Natural killer cell treated with Interleukin-12 subunit alpha and Interleukin-12 subunit beta and Interleukin-15 and Interleukin-18, amount 100 ng/mL, for 72 hours (primary cell): ENCODE data around the gene NR5A2. TPM values are rescaled to one million over a fixed set of nuclear protein-coding genes. Genes with fewer than 3 reads are reported as not detected.

Experiments
- ATAC-seq, 2 donors: fragments of 150-1000 bp; cut with Tn5 transposase in 1 of 2; sonication (Bioruptor Pico), chemical (Tn5 transposase) in 1 of 2; 2 replicates each; pipeline ENCODE4 v1.10.0; 2021
- DNase-seq: peaks from one replicate; pipeline ENCODE4 v3.0.0; 2022; ENCODE audit warnings: low spot score
- H3K27ac Mint-ChIP-seq, 2 donors: 1 replicate in 1 of 2; 2 replicates in 1 of 2; pipeline ENCODE4 v1.8.0; 2022; ENCODE audit warnings: mixed read lengths in 2 of 2, mild to moderate bottlenecking in 1 of 2, moderate library complexity in 1 of 2
- H3K27me3 Mint-ChIP-seq, 2 donors: 1 replicate in 1 of 2; 2 replicates in 1 of 2; pipeline ENCODE4 v1.8.0; 2022; ENCODE audit warnings: mixed read lengths in 2 of 2
- H3K36me3 Mint-ChIP-seq: one replicate; pipeline ENCODE4 v1.8.0; 2022; ENCODE audit warnings: mixed read lengths
- H3K4me1 Mint-ChIP-seq, 2 donors: 1 replicate in 1 of 2; 2 replicates in 1 of 2; pipeline ENCODE4 v1.8.0; 2022; ENCODE audit warnings: low read depth in 2 of 2, mixed read lengths in 2 of 2, mild to moderate bottlenecking in 1 of 2
- H3K4me3 Mint-ChIP-seq: one replicate; pipeline ENCODE4 v1.8.0; 2022; ENCODE audit warnings: mixed read lengths
- H3K9me3 Mint-ChIP-seq: 2 replicates; pipeline ENCODE4 v1.8.0; 2022; ENCODE audit warnings: mixed read lengths
- total RNA-seq, 2 donors: library from RNA; stranded (reverse); gene quantifications; one replicate each; pipeline ENCODE4 v1.2.3, GENCODE V29; 2022

NR5A2 gene
- total RNA-seq, 2 donors from 2014 or later = 0.11 TPM; not detected in 1

DNA sequence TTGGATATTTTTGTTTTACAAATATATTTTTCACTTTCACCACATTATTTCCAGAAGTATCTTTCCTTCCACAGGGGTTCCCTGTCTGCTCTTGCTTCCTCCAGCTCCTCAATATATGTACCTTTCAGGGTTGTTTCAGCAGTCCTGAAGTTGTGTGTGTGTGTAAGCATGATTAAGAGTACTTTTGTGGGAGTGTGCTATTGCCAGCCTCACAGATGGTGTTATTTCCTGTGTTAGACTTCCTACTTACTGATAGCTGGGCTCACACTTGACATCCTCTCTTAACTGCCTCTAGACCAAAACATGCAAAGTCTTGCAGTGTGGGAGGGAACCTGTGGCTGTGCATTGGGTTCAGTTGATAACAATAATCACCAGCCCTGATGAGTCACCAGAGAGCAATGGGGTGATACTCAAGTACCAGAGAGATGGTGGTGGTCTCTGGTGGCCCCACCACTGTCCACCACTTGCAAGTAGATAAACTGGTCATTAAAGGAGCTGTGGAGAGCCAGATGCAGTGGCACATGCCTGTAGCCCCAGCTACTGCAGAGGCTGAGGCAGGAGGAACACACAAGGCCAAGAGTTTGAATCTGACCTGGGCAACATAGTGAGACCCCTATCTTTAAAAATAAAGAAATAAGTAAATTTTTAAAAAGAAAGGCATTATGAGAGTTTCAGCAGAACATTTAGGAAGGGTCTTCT is 126.7 kb downstream of the NR5A2 start:
- Mint-ChIP-seq H3K4me3 (peak overlapping the region; percentile 91), H3K36me3 (no peaks in the 10 kb centered on the region), H3K4me1 (peaks cover 46 to 52% of the 10 kb centered on the region in 2 donors), H3K27me3 (no peaks in the 10 kb centered on the region), H3K27ac (peak overlapping the region; percentile 76 to 96), H3K9me3 (no peaks in the 10 kb centered on the region)
- ATAC-seq (peak; percentile 91 to 95), DNase-seq (peak; percentile 82)

DNA sequence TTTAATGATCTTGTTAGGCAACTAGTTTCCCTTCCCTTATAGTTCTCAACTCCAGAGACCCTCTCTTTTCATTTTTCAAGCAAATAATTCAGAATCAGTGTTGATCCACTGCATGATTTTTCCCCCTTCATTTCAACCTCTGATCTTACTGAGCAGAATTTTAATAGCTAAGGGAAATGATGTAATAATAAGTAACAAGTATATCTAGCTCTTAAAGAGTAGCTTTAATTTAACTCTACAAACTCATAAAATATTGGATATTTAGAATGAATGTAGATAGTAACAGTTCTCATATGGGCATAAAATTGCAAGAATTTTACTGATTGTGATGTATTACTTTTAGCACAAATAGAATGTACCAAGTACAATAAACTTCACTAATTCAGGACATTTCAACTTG is 130.2 kb downstream of the NR5A2 start:
- peaks cover 3 to 7% of the 10 kb centered on the region in 2 donors for H3K27me3 Mint-ChIP-seq
- peak overlapping the region in 1 of 2 donors; percentile 59 for H3K27ac Mint-ChIP-seq
- H3K9me3 Mint-ChIP-seq = no peaks in the 10 kb centered on the region
- no peak overlapping the region for H3K4me3 Mint-ChIP-seq
- peaks cover 21 to 27% of the 10 kb centered on the region in 2 donors for H3K4me1 Mint-ChIP-seq
- ATAC-seq (no peak), DNase-seq (no peak)
- H3K36me3 Mint-ChIP-seq = no peaks in the 10 kb centered on the region

DNA sequence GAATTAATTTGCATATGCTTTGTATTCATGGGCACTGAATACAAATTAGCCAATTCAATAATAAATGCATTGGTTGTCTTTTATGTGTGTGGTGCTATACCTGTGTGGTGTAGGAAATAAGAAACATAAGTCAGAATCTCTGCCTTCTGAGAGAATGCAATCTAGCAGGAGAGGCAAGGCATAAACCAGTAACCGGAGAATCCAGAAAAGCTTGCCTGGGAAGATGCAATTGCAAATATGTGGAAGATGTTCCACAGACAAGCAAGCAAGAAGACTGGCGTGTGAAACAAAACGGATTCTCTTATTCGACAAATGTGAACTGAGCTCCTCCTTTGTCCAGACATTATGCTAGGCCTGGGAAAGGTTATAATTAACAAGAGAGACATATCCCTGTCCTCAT is 134.3 kb downstream of the NR5A2 start:
- DNase-seq = no peak
- H3K36me3 Mint-ChIP-seq = no peaks in the 10 kb centered on the region
- H3K27me3 Mint-ChIP-seq = peaks cover 3 to 8% of the 10 kb centered on the region in 2 donors
- no peak for ATAC-seq
- H3K27ac Mint-ChIP-seq = no peak overlapping the region
- H3K4me1 Mint-ChIP-seq = peaks cover 5 to 6% of the 10 kb centered on the region in 2 donors
- no peak overlapping the region for H3K4me3 Mint-ChIP-seq
- H3K9me3 Mint-ChIP-seq = peaks cover 4% of the 10 kb centered on the region

DNA sequence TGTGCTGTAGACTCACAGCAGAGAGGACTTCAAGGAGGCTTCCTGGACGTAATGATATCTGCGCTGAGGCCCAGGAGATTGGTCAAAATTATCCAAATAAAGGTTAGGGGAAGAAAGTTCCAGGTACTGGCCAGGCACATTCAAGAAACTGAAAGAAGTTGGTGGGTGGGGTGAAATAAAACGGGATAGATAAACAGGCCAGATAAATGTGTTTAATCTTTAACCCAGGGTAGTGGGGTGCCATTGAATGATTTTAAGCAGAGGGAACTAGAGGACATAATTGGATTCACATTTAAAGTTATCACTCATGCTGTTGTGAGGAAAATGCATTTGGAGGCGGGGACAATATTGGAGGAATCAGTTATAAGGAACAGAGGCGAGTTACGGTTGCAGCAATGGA is 134.7 kb downstream of the NR5A2 start:
- no peaks in the 10 kb centered on the region for H3K36me3 Mint-ChIP-seq
- peaks cover 4% of the 10 kb centered on the region for H3K9me3 Mint-ChIP-seq
- H3K27ac Mint-ChIP-seq = no peak overlapping the region
- H3K4me1 Mint-ChIP-seq = peaks cover 5 to 6% of the 10 kb centered on the region in 2 donors
- peaks cover 3 to 9% of the 10 kb centered on the region in 2 donors for H3K27me3 Mint-ChIP-seq
- no peak overlapping the region for H3K4me3 Mint-ChIP-seq
- DNase-seq (no peak), ATAC-seq (no peak)

DNA sequence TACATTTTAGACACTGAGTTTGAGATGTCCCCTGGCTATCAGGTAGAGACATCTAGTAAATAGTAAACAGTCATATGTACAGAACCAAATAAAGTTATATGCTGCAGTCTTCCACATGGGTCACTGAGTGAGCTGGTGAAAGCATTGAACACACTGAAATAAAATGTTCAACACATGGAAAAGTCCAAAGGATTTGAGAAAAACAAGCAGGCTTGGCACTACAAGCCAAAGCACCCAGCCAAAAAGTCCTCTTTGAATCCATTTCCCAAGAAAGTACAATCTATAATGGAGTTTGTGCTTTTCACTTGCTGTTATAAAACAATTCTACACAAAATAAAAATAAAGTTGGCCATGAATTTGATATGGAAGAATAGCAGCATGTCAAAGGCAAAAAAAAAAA is 135.4 kb downstream of the NR5A2 start:
- no peak overlapping the region for H3K27ac Mint-ChIP-seq
- DNase-seq = no peak
- peaks cover 5 to 6% of the 10 kb centered on the region in 2 donors for H3K4me1 Mint-ChIP-seq
- H3K9me3 Mint-ChIP-seq = peaks cover 4% of the 10 kb centered on the region
- H3K27me3 Mint-ChIP-seq = peaks cover 3 to 15% of the 10 kb centered on the region in 2 donors
- ATAC-seq = no peak
- no peak overlapping the region for H3K4me3 Mint-ChIP-seq
- H3K36me3 Mint-ChIP-seq = no peaks in the 10 kb centered on the region

GRCh38 chr1:200163911-200164310 is 136.4 kb downstream of the NR5A2 start:
- no peak overlapping the region for H3K27ac Mint-ChIP-seq

GRCh38 chr1:200165493-200166220 is 138.1 kb downstream of the NR5A2 start:
- DNase-seq (no peak), ATAC-seq (no peak)
- H3K27me3 Mint-ChIP-seq = peaks cover 3 to 20% of the 10 kb centered on the region in 2 donors
- no peak overlapping the region for H3K4me3 Mint-ChIP-seq
- peaks cover 5 to 6% of the 10 kb centered on the region in 2 donors for H3K4me1 Mint-ChIP-seq
- H3K9me3 Mint-ChIP-seq = peaks cover 4% of the 10 kb centered on the region
- H3K36me3 Mint-ChIP-seq = no peaks in the 10 kb centered on the region
- no peak overlapping the region for H3K27ac Mint-ChIP-seq

More at GRCh38 chr1:200163911-200164310, 136.4 kb downstream of the NR5A2 start:
- H3K9me3 Mint-ChIP-seq = peaks cover 4% of the 10 kb centered on the region
- H3K4me3 Mint-ChIP-seq = no peak overlapping the region
- H3K36me3 Mint-ChIP-seq = no peaks in the 10 kb centered on the region
- ATAC-seq (no peak), DNase-seq (no peak)
- H3K27me3 Mint-ChIP-seq = peaks cover 3 to 16% of the 10 kb centered on the region in 2 donors
- H3K4me1 Mint-ChIP-seq = peaks cover 5 to 6% of the 10 kb centered on the region in 2 donors

- Mint-ChIP-seq H3K36me3 (no peaks in the 10 kb centered on the region), H3K4me3 (no peak overlapping the region), H3K27me3 (peaks cover 3 to 22% of the 10 kb centered on the region in 2 donors), H3K9me3 (peaks cover 4% of the 10 kb centered on the region), H3K4me1 (peaks cover 5 to 6% of the 10 kb centered on the region in 2 donors), H3K27ac (no peak overlapping the region)
- DNase-seq = no peak
- no peak for ATAC-seq
These were observed 138.9 kb downstream of the NR5A2 start for GRCh38 chr1:200166411-200166810.

GRCh38 chr1:200168926-200169325 is 141.4 kb downstream of the NR5A2 start:
- Mint-ChIP-seq H3K36me3 (no peaks in the 10 kb centered on the region), H3K27me3 (peaks cover 0 to 20% of the 10 kb centered on the region in 2 donors), H3K27ac (no peak overlapping the region), H3K4me3 (no peak overlapping the region), H3K4me1 (peaks cover 0 to 6% of the 10 kb centered on the region in 2 donors), H3K9me3 (peaks cover 4% of the 10 kb centered on the region)
- DNase-seq = no peak
- no peak for ATAC-seq

DNA sequence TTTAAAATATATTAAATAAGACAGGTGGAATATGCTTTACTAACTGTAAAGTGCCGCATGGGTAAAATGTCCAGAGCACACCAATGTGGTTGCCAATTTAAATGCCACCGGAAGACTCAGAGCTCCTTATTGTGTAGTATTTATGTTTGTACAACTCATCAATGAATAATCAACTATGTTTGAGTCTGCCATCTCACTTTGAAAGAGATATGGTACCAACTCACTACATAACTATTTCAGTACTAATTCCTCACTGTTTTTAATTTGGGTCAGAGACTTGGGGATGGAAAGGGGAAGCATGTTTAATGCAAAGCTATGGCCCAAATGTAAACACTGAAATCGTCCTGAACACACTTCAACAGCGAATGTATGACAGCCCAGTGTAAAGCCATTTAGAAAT is 144.8 kb downstream of the NR5A2 start:
- no peak for DNase-seq
- Mint-ChIP-seq H3K9me3 (no peaks in the 10 kb centered on the region), H3K36me3 (no peaks in the 10 kb centered on the region), H3K27me3 (peaks cover 0 to 18% of the 10 kb centered on the region in 2 donors), H3K4me3 (no peak overlapping the region), H3K4me1 (peaks cover 0 to 4% of the 10 kb centered on the region in 2 donors), H3K27ac (no peak overlapping the region)
- no peak for ATAC-seq

DNA sequence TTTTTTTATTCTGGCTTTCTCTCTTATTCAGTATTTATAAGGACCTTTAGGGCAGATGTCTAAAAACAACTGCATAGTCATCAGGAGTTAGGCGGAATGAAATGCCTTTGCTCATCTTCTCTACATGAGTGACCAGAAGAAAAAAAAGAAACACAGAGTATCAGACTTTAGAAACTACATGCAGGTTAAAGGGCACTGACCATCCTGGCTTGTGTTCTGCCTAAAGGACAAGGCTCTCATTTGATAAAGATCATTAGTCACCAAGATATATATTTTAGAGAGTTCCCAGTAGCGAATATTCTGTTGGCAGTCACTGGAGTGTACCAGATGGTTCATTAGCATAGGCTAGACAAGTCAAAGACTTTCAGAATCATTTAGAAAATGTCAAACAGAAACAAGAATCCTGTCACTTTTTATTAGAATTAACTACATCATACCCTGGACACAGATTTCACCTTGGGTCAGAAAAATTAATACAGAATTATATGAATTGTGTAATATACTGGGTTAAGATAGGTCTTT is 145.6 kb downstream of the NR5A2 start:
- Mint-ChIP-seq H3K4me3 (no peak overlapping the region), H3K9me3 (no peaks in the 10 kb centered on the region), H3K4me1 (peaks cover 0 to 4% of the 10 kb centered on the region in 2 donors), H3K27me3 (peaks cover 0 to 12% of the 10 kb centered on the region in 2 donors), H3K36me3 (no peaks in the 10 kb centered on the region), H3K27ac (no peak overlapping the region)
- DNase-seq (no peak), ATAC-seq (no peak)

DNA sequence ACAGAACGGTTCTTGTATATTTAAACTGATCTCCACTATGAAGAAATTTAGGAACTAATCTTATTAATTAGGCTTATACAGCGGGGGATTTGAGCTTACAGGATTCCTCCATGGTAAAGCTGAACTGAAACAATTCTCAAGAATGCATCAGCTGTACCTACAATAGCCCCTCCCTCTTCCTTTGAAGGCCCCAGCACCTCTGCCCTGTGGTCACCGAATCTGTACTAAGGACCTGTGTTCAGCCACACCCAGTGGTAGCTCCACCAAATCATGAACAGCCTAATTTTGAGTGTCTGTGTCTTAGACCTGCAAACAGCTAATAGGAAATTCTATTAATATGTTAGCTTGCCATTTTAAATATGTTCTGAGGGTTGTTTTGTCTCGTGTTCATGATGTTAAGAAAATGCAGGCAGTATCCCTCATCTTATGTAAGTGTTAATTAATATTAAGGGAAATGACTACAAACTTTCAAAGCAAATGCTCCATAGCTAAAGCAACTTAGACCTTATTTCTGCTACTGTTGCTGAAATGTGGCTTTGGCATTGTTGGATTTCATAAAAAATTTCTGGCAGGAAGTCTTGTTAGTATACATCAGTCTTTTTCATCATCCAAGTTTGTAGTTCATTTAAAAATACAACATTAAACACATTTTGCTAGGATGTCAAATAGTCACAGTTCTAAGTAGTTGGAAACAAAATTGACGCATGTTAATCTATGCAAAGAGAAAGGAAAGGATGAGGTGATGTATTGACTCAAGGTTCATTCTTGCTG is 147.2 kb downstream of the NR5A2 start:
- no peak for DNase-seq
- ATAC-seq = no peak
- H3K4me3 Mint-ChIP-seq = no peak overlapping the region
- H3K9me3 Mint-ChIP-seq = no peaks in the 10 kb centered on the region
- H3K27ac Mint-ChIP-seq = no peak overlapping the region
- H3K27me3 Mint-ChIP-seq = peaks cover 0 to 12% of the 10 kb centered on the region in 2 donors
- H3K4me1 Mint-ChIP-seq = peaks cover 0 to 4% of the 10 kb centered on the region in 2 donors
- no peaks in the 10 kb centered on the region for H3K36me3 Mint-ChIP-seq

DNA sequence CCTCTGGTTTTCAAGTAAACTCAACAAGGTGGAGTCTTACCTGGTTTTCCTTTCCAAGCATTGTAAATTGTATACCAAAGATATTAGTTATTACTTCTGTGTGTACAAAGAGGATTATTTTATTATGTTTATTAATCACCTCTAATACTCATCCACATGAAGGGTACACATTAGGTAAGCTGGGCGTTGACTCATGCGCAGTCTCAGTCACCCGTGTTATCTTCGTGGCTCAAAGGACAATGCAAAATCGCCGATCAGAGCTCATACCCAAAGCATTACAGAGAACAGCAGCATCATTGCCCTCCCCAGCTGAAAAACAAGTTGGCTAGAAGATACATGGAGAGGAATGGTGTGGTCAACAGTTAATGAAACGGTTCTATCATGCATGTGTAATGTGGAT is 148.7 kb downstream of the NR5A2 start:
- Mint-ChIP-seq H3K27me3 (peaks cover 2 to 6% of the 10 kb centered on the region in 2 donors), H3K4me1 (peaks cover 0 to 6% of the 10 kb centered on the region in 2 donors), H3K27ac (no peak overlapping the region), H3K9me3 (no peaks in the 10 kb centered on the region), H3K4me3 (no peak overlapping the region), H3K36me3 (no peaks in the 10 kb centered on the region)
- DNase-seq (no peak), ATAC-seq (no peak)
